Neural progenitor cell (in vitro differentiated cells): ENCODE results near the gene COX15.

Experiments
- EZH2 ChIP-seq: fragments of 200-600 bp; sonication (generic); IDR thresholded peaks from 2 replicates; pipeline ENCODE4 v1.6.1; 2017; ENCODE audit warnings: antibody characterized with exemption, mild to moderate bottlenecking, moderate library complexity
- TF ChIP-seq, protein P1 (sequence below): fragments of 200-600 bp; sonication (generic); IDR thresholded peaks from 2 replicates; pipeline ENCODE4 v1.5.1; 2017; ENCODE audit warnings: antibody characterized with exemption, mild to moderate bottlenecking

DNA sequence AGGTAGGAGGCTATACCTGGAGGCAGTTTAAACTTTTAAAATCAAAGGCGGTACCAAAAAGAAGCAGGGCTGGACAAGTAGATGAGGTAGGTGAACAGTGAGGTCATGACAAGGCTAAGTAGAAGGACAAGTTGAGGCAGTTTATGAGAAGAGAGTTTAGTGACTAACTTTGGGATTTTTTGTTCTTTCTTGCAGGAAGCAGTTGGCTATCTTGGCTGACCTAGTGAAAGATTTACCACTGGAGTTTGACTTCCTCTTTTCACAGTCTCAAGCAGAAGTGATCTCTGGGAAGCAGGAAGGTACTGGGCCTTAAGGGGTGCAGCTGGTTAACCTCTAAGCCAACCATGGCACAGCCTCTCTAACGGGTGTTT, 46.3 kb downstream of the COX15 start:
- TF ChIP-seq, protein P1, sequence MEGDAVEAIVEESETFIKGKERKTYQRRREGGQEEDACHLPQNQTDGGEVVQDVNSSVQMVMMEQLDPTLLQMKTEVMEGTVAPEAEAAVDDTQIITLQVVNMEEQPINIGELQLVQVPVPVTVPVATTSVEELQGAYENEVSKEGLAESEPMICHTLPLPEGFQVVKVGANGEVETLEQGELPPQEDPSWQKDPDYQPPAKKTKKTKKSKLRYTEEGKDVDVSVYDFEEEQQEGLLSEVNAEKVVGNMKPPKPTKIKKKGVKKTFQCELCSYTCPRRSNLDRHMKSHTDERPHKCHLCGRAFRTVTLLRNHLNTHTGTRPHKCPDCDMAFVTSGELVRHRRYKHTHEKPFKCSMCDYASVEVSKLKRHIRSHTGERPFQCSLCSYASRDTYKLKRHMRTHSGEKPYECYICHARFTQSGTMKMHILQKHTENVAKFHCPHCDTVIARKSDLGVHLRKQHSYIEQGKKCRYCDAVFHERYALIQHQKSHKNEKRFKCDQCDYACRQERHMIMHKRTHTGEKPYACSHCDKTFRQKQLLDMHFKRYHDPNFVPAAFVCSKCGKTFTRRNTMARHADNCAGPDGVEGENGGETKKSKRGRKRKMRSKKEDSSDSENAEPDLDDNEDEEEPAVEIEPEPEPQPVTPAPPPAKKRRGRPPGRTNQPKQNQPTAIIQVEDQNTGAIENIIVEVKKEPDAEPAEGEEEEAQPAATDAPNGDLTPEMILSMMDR: no peak
- no peak for TF ChIP-seq EZH2
